Stimulated activated effector memory CD8-positive, alpha-beta T cell treated with anti-CD3 and anti-CD28 coated beads, Interleukin-12 subunit alpha, Interleukin-12 subunit beta, amount 100 ng/mL, for 72 hours (primary cell): Measurements from ENCODE around the gene ACTMAP.

Source experiments
- ATAC-seq: fragments of 150-1000 bp; cut with Tn5 transposase; 2 replicates; pipeline ENCODE4 v1.10.0; 2021
- DNase-seq, 2 donors: peaks; one replicate each; pipeline ENCODE4 v3.0.0; 2021 to 2022; ENCODE audit warnings: low spot score in 2 of 2
- H3K27ac Mint-ChIP-seq: one replicate; pipeline ENCODE4 v1.8.0; 2022; ENCODE audit warnings: mild to moderate bottlenecking, mixed read lengths
- H3K36me3 Mint-ChIP-seq: one replicate; pipeline ENCODE4 v1.8.0; 2022; ENCODE audit warnings: mild to moderate bottlenecking, mixed read lengths
- H3K4me1 Mint-ChIP-seq: one replicate; pipeline ENCODE4 v1.8.0; 2022; ENCODE audit warnings: mixed read lengths
- H3K4me3 Mint-ChIP-seq: one replicate; pipeline ENCODE4 v1.8.0; 2022; ENCODE audit warnings: mild to moderate bottlenecking, mixed read lengths
- H3K9me3 Mint-ChIP-seq: one replicate; pipeline ENCODE4 v1.8.0; 2022; ENCODE audit warnings: mixed read lengths

Gene ACTMAP

DNA sequence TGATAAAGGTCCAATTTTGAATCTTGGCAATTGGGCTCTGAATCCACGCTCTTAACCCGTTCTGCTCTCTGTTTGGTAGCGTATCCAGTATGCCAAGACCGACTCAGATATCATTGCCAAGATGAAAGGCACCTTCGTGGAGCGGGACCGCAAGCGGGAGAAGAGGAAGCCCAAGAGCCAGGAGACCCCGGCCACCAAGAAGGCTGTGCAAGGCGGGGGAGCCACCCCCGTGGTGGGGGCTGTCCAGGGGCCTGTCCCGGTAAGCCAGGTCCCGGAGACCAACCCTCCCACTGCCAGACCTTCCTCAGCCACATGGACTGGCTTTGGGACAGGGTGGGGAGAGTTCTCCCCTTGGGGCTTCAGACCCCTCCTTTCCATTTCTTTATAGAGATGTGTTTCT lies 9.1 kb upstream of the ACTMAP start:
- Mint-ChIP-seq H3K27ac (no peak overlapping the region), H3K36me3 (peaks cover 100% of the 10 kb centered on the region), H3K4me1 (peaks cover 82% of the 10 kb centered on the region), H3K4me3 (no peak overlapping the region), H3K9me3 (no peaks in the 10 kb centered on the region)
- ATAC-seq (no peak), DNase-seq (no peak)

DNA sequence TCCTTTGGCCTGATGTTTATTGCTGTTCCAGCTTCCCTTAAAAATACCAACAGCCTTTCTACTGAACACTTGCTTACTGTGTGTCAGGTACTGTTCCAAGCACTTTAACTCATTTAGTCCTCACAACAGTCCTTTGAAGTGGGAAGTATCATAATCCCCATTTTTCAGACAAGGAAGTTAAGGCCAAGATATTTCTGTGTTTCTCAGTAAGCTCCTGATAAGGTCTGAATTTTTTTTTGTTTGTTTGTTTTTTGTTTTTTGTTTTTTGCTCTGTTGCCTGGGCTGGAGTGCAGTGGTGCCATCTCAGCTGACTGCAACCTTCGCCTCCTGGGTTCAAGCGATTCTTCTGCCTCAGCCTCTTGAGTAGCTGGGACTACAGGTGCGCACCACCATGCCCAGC lies 8.2 kb upstream of the ACTMAP start:
- Mint-ChIP-seq H3K4me1 (peaks cover 77% of the 10 kb centered on the region), H3K36me3 (peaks cover 100% of the 10 kb centered on the region), H3K9me3 (no peaks in the 10 kb centered on the region), H3K4me3 (no peak overlapping the region), H3K27ac (no peak overlapping the region)
- ATAC-seq (no peak), DNase-seq (no peak)

DNA sequence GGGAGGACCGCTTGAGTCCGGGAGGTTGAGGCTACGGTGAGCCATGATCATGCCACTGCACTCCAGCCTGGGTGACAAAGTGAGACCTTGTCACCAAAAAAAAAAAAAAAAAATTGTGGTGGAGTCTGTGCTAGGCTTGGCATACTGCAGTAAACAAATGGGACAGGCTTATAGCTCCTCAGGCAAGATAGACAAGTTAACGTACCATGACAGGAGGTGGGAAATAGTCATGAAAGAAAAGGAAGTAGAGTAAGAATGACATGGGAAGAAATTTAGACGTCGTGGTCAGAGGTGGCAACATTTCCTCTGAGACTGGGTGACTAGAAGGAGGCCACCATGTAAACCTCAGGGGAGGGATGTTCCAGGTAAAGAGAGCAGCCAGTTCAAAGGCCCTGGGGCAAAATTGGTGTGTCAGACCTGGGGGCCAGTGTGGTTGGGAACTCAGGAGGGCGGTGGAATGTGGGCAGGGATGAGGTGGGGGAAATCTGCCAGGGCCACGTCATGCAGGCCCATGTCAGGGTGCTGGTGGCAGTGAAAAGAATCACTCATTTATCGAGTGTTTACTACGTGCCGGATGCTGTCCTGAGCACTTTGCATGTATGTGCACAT lies 6.3 kb upstream of the ACTMAP start:
- Mint-ChIP-seq H3K9me3 (no peaks in the 10 kb centered on the region), H3K4me3 (peak overlapping the region; percentile 94), H3K4me1 (peaks cover 69% of the 10 kb centered on the region), H3K27ac (peak overlapping the region; percentile 90), H3K36me3 (peaks cover 100% of the 10 kb centered on the region)
- DNase-seq (peak; percentile 43 to 82), ATAC-seq (peak; percentile 80)

DNA sequence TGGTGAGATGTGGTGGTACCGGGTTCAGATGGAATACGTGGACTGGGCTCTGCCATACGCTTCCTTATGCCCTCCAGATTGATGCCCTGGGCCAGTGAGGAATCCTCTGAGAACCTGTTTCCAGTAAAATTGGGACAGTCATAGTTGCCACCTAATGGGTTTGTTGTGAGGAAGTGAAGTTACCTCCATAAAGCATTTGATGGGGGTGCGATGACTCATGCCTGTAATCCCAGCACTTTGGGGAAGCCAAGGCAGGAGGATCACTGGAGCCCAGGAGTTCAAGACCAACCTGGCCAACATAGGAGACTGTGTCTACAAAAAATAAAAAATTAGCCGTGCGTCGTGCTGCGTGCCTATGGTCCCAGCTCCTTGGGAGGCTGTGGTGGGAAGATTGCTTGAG lies 5.5 kb upstream of the ACTMAP start:
- H3K36me3 Mint-ChIP-seq, result peaks cover 100% of the 10 kb centered on the region

DNA sequence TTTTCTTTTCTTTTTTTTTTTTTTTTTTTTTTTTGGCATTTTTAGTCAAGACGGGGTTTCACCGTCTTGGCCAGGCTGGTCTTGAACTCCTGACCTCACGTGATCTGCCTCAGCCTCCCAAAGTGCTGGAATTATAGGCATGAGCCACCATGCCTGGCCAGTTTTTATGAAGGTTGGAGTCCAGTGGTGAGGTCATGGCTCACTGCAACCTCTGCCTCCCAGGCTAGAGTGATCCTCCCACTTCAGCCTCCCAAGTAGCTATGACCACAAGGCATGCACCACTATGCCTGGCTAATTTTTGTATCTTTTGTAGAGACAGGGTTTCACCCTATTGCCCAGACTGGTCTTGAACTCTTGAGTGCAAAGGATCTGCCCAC lies 5.0 kb upstream of the ACTMAP start:
- H3K36me3 Mint-ChIP-seq, result peaks cover 100% of the 10 kb centered on the region
- peak overlapping the region; percentile 90 for H3K27ac Mint-ChIP-seq
- H3K4me1 Mint-ChIP-seq, result peaks cover 64% of the 10 kb centered on the region
- H3K9me3 Mint-ChIP-seq, result no peaks in the 10 kb centered on the region
- ATAC-seq (no peak), DNase-seq (no peak)
- H3K4me3 Mint-ChIP-seq, result peak overlapping the region; percentile 94

More for the DNA sequence above, 5.5 kb upstream of the ACTMAP start:
- ATAC-seq (no peak), DNase-seq (no peak)
- Mint-ChIP-seq H3K4me1 (peaks cover 69% of the 10 kb centered on the region), H3K4me3 (peak overlapping the region; percentile 94), H3K27ac (peak overlapping the region; percentile 90), H3K9me3 (no peaks in the 10 kb centered on the region)

DNA sequence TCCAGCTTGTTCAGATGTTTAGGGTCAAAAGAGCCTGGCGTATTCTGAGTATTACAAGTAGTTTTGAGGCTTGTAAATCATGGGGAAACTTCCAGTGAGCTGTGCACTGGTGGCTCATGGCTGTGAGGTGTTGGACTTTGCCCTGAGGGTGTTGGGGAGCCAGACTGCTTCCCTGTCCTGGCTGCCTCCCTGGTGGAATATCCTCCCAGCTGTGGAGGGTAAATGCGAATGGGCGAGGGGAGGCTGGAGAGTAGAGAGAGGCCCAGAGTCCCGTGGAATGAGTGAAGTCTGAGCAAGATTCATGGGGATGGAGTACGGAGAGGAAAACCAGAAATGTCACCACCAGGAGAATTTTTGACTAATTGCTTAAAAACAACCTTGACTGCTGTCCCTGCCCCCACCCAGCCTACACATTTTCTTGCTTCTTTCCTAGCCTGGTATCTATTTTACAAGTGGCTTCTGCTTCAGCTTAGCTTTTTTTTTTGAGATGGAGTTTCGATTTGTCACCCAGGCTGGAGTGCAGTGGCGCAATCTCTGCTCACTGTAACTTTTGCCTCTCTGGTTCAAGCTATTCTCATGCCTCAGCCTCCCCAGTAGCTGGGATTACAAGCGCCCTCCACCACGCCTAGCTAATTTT lies 4.5 kb upstream of the ACTMAP start:
- Mint-ChIP-seq H3K4me1 (peaks cover 65% of the 10 kb centered on the region), H3K27ac (peak overlapping the region; percentile 90), H3K4me3 (peak overlapping the region; percentile 94), H3K36me3 (peaks cover 99% of the 10 kb centered on the region), H3K9me3 (no peaks in the 10 kb centered on the region)
- DNase-seq (peak in 1 of 2 donors; percentile 72), ATAC-seq (peak; percentile 1)

DNA sequence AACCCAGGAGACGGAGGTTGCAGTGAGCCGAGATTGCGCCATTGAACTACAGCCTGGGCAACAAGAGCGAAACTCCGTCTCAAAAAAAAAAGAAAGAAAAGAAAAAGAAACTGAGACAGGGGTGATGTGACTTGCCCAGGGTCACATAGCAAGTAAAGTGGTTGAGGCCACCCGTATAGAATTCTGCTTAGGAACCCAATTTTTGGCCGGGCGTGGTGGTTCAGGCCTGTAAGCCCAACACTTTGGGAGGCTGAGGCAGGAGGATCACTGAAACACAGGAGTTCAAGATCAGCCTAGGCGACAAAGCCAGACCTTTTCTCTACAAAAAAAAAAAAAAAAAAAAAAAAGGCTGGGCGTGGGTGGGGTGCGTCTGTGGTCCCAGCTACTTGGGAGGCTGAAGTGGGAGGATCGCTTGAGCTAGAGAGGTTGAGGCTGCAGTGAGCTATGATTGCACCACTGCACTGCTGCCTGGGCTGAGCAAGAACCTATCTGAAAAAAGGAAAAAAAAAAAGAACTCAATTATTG lies 2.0 kb upstream of the ACTMAP start:
- Mint-ChIP-seq H3K4me3 (peak overlapping the region; percentile 94), H3K36me3 (peaks cover 75% of the 10 kb centered on the region), H3K9me3 (no peaks in the 10 kb centered on the region), H3K4me1 (peaks cover 66% of the 10 kb centered on the region), H3K27ac (peak overlapping the region; percentile 97)
- ATAC-seq (no peak), DNase-seq (peak in 1 of 2 donors; percentile 62)

DNA sequence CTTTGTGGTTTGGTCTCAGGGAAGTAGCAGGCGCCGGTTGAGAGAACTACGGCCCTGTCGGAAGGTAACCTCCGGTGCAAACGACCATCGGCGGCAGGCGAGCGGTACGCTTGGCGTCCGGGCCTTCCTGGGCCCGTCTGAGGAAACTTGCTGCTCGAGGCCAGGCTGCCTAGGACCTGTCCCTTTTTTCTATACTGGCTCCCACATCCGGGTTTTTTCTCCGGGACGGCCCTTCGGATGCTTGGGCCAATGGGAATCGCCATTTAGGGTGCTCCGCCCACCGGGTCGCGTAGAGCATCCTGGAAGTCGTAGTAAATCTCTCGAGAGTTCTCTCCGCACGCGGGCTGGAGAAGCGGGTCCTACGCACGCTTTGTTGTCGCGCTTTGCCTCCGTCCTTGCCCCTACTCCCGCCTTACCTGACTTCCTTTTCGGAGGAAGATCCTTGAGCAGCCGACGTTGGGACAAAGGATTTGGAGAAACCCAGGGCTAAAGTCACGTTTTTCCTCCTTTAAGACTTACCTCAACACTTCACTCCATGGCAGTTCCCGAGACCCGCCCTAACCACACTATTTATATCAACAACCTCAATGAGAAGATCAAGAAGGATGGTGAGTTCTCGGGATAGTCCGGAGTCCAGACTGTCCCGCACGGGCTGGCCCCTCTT lies 729 bp upstream of the ACTMAP start, which contains the start of gene SNRPA:
Gene SNRPA (plus strand): TSS at position 330 of the 664 bp plus-strand sequence. CDS start 206 bp downstream, at position 536.
- ATAC-seq (peak; percentile 81), DNase-seq (peak; percentile 91 to 99)
- no peaks in the 10 kb centered on the region for H3K9me3 Mint-ChIP-seq
- peak within 1 kb of the TSS; percentile 97 for H3K27ac Mint-ChIP-seq
- peaks cover 62% of the 10 kb centered on the region for H3K36me3 Mint-ChIP-seq
- H3K4me3 Mint-ChIP-seq, result peak within 1 kb of the TSS; percentile 94
- H3K4me1 Mint-ChIP-seq, result peaks cover 53% of the 10 kb centered on the region

DNA sequence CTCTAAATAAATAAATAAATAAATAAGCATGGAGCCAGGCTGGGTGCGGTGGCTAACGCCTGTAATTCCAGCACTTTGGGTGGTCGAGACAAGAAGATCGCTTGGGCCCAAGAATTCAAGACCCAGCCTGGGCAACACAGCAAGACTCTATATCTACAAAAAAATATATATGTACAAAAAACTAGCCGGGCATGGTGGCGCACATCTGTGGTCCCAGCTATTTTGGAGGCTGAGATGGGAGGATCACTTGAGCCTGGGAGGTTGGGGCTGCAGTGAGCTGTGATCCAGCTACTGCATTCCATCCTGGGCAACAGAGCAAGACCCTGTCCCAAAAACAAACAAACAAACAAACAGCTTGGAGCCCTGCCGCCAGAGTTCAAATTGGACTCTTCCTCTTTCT lies 2.7 kb downstream of the ACTMAP start:
- no peaks in the 10 kb centered on the region for H3K9me3 Mint-ChIP-seq
- H3K36me3 Mint-ChIP-seq, result peaks cover 27% of the 10 kb centered on the region
- H3K27ac Mint-ChIP-seq, result no peak overlapping the region
- ATAC-seq, result no peak
- peaks cover 27% of the 10 kb centered on the region for H3K4me1 Mint-ChIP-seq
- DNase-seq, result no peak
- no peak overlapping the region for H3K4me3 Mint-ChIP-seq

DNA sequence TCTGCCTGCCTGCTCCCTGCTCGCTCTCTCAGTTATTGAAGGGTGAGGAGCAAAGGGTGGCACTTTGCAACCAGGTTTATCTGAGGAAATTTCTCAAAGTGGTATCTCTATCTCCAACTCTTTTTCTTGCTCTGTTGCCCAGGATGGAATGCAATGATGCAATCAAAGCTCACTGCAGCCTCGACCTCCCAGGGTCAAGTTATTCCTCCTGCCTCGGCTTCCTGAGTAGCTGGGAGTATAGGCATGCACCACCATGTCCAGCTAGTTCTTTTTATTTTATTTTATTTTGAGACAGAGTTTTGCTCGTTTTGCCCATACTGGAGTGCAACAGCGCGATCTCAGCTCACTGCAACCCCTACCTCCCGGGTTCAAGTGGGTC lies 4.9 kb downstream of the ACTMAP start:
- Mint-ChIP-seq H3K4me1 (peaks cover 18% of the 10 kb centered on the region), H3K9me3 (no peaks in the 10 kb centered on the region), H3K36me3 (peaks cover 6% of the 10 kb centered on the region), H3K27ac (no peak overlapping the region), H3K4me3 (no peak overlapping the region)
- ATAC-seq (no peak), DNase-seq (no peak)

DNA sequence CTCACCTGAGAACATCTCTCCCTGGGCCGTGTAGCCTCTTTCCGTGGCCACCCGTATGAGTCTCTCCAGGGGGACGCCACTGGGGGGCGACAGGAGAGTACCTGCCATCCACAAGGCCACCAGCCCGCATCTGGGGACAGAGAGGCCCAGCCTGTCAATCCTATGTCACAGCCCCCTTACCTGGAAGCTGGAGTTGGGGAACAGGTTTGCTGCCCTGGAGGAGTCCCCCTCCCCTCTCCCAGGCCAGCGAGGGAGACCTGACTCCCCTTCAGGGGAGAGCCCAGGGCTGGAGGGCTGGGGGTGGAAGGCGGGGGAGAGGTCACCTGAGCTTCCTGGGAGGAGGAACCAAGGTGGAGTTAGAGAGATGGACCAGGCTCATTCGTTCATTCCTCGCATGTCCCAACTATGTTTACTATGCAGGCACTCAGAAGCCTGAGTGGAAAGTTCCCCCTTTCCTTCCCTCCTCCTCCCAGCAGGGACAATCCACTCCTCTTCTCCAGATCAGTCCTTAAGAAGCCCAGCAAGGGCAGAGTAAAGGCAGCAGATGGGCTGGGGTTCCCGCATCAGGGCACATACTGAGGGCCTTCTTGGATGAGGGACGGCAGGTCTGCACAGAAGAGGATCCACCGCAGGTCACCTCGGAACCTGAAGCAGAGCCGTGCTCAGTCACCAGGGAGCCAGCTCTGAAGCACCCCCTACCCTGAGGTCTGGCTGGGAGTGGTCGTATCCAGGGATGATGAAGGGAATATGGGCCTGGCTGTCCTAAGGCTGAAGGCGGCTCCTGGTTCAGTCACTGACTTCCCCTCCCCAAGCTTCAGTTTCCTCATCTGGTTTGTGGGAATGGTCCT lies 5.5 kb downstream of the ACTMAP start:
- H3K4me3 Mint-ChIP-seq, result no peak overlapping the region
- DNase-seq (peak in 1 of 2 donors; percentile 64), ATAC-seq (peak; percentile 55)
- H3K36me3 Mint-ChIP-seq, result no peaks in the 10 kb centered on the region
- peaks cover 13% of the 10 kb centered on the region for H3K4me1 Mint-ChIP-seq
- H3K9me3 Mint-ChIP-seq, result no peaks in the 10 kb centered on the region
- no peak overlapping the region for H3K27ac Mint-ChIP-seq

DNA sequence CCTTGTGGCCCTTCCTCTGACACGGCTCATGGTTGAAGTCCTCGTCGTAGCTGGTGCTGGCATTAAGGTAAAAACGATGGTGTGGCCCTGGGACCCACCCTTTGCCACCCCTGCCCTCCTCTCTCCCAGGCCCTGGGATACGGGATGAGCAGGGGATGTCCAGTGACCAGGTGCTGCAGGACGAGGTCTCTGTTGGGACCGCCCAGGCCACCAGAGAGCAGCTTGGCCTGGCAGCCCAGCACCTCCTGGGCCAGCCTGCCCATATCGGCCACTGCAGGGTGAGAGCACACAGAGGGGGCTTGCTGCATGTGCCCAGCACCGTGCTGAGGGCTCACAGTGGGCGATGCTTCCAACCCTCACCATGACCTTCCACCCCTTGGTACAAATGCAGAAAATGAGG lies 6.4 kb downstream of the ACTMAP start:
- H3K9me3 Mint-ChIP-seq, result no peaks in the 10 kb centered on the region
- H3K36me3 Mint-ChIP-seq, result no peaks in the 10 kb centered on the region
- ATAC-seq (no peak), DNase-seq (no peak)
- H3K4me1 Mint-ChIP-seq, result peaks cover 7% of the 10 kb centered on the region
- H3K27ac Mint-ChIP-seq, result no peak overlapping the region
- H3K4me3 Mint-ChIP-seq, result no peak overlapping the region

DNA sequence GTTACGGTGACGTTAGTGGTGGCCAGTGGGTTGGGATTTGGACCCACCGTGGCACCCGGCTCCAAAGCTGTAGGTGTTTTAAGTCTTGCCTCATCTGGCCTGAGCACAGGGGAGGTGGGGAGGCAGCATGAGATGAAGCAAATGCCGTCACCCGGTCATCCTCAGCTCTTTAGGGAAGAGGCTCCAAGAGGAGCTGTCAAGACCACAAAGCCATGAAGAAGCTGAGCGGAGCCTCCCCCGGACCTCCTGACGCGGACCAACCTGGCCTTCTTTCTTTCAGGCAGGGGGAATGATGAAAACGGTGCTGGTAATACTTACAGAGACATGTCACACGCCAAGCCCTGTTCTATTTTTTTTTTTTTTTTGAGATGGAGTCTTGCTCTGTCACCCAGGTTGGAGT lies 7.4 kb downstream of the ACTMAP start:
- no peak for DNase-seq
- no peak overlapping the region for H3K4me3 Mint-ChIP-seq
- H3K4me1 Mint-ChIP-seq, result no peaks in the 10 kb centered on the region
- no peak for ATAC-seq
- H3K27ac Mint-ChIP-seq, result no peak overlapping the region
- H3K9me3 Mint-ChIP-seq, result no peaks in the 10 kb centered on the region
- peaks cover under 1% of the 10 kb centered on the region for H3K36me3 Mint-ChIP-seq

DNA sequence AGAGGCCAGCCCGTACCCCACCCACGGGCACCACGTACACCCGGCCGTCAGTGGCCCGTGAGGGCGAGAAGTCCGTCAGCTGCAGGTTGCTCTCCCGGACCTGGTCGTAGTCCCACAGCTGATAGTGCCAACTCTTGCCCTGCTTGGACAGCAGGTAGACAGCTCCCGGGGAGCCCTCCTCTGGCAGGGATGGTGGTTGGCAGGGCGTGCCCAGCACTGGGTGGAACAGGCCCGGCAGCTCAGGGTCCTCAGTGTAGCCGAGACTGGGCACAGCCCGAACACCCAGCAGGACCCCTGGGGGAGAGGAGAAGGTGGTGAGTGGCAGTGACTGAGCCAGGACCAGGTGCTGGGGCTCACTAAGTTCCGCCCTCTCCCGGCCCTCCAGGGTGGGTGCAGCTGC lies 7.8 kb downstream of the ACTMAP start:
- Mint-ChIP-seq H3K27ac (no peak overlapping the region), H3K4me1 (no peaks in the 10 kb centered on the region), H3K4me3 (no peak overlapping the region), H3K9me3 (no peaks in the 10 kb centered on the region), H3K36me3 (peaks cover 5% of the 10 kb centered on the region)
- DNase-seq, result no peak
- ATAC-seq, result no peak
